ENCODE data around the gene CD58. TPM values are rescaled to one million over a fixed set of nuclear protein-coding genes. Genes with fewer than 3 reads are reported as not detected.
"Not testable (repeated sequence)": the region's sequence is repeated elsewhere in the genome, so short reads cannot be mapped to it uniquely, and the experiment has no call there.

CD58 gene
- total and polyA plus RNA-seq, 4 experiments from 2014 or later: 25.2 to 61.3 (median 44.5) TPM

- H3K4me1 ChIP-seq (ENCODE audit: insufficient read depth, low read length); H3K27me3 ChIP-seq (ENCODE audit: insufficient read depth, low read length); H3K27ac Mint-ChIP-seq; H3K4me3 Mint-ChIP-seq; H3K9me3 Mint-ChIP-seq; H3K36me3 Mint-ChIP-seq; H3K27ac ChIP-seq (ENCODE audit: low read depth, low read length); H3K36me3 ChIP-seq (ENCODE audit: insufficient read depth, low read length); H3K4me3 ChIP-seq (ENCODE audit: low read length in 2 of 2); DNase-seq; intact Hi-C loops (cut with micrococcal nuclease); H3K27me3 Mint-ChIP-seq; H3K9me3 ChIP-seq (ENCODE audit: control insufficient read depth in 1 of 2, low read length in 2 of 2): not testable (repeated sequence)
- ChIA-PET CTCF (ENCODE audit: partially characterized antibody) (interaction anchor here (2.6 to 3.6 kb wide), 2 partner anchors 24 to 458 kb away, joined by 43 to 70 read pairs; no protein-coding TSS in a partner anchor), POLR2A (ENCODE audit: partially characterized antibody) (interaction anchor here (2.3 kb wide), 1 partner anchor 23 kb away, joined by 9 read pairs; no protein-coding TSS in a partner anchor)
- H3K4me1 Mint-ChIP-seq: peaks cover 0 to 13% (median 8%) of the 10 kb centered on the region in 4 donors
Measured at GRCh38 chr1:116597388-116597787, 26.6 kb upstream of the CD58 start.

DNA sequence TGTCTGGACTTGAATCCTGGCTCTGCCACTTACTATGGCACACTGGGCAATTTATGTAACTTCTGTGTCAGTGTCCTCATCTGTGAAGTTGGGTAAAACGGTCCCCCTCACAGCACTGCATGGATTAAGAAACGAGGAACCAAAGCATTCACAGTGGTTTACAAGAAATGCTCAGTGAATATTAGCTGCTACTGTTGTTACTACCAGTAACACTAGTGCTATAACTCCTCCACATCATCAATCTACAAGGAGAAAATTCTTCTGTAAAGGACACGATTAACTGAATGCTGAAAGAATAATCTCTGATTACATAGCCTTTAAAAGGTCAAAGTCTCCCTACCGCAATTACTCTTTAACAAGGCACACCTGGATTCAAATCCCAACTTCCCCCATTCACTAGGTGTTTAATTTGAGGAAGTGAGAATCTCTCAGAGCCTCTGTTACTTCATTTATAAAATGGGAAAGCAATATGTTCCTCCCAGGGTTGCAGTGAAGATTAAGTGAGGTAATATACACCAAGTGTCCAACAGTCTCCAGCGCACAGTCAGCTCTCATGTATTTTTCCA is 26.0 kb upstream of the CD58 start:
- H3K36me3 Mint-ChIP-seq; H3K27me3 ChIP-seq (ENCODE audit: insufficient read depth, low read length); H3K4me3 ChIP-seq (ENCODE audit: low read length in 2 of 2); H3K9me3 Mint-ChIP-seq; H3K27ac Mint-ChIP-seq; H3K36me3 ChIP-seq (ENCODE audit: insufficient read depth, low read length); DNase-seq; H3K27me3 Mint-ChIP-seq; H3K9me3 ChIP-seq (ENCODE audit: control insufficient read depth in 1 of 2, low read length in 2 of 2); H3K4me3 Mint-ChIP-seq; H3K4me1 ChIP-seq (ENCODE audit: insufficient read depth, low read length); H3K27ac ChIP-seq (ENCODE audit: low read depth, low read length): not testable (repeated sequence)
- ChIA-PET POLR2A (ENCODE audit: partially characterized antibody) (interaction anchor here (2.3 kb wide), 1 partner anchor 22 kb away, joined by 9 read pairs; no protein-coding TSS in a partner anchor), CTCF (ENCODE audit: partially characterized antibody) (interaction anchor here (0.7 to 3.6 kb wide), 8 partner anchors 11 to 457 kb away, joined by 3 to 70 read pairs (median 16); no protein-coding TSS in a partner anchor)
- intact Hi-C loops (cut with micrococcal nuclease): loop anchor here (1.0 kb wide), 1 partner anchor 23 kb away; no protein-coding TSS in a partner anchor
- H3K4me1 Mint-ChIP-seq: peaks cover 0 to 13% (median 8%) of the 10 kb centered on the region in 4 donors

DNA sequence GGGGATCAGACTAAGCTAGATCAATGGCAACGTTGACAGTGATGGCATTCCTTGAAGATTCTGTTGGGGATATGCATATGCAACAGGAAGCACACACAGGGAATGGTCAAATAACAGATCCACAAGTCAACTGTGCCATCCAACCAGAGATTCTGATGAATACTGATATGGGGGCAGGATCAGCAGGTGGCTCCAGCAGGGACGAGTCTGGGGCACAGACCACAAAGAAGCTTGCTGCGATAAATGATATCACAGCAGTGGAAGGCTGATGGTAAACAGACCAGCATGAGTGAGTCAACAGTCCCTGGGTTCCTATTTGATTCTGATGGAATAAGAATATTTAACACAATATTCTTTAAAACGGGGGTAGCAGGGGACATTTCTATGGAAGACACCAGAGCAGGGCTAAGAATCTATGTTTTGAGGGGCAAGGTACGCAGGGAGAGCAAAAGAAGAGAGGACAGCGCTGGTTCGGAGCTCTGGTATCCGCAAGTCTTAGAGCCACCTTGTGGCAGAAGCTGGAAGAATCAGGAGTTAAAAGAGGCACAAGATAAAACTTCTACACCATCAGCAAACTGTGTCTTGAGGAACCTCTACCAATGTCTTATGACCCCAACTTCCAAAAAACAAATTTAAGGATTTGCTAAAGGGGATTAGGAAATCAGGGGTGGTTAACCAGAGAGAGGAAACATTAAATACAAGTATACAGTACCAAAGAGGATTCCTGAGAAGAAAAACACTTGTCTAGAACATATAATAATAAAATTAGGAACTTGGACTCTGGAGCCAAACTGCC is 25.3 kb upstream of the CD58 start:
- ChIA-PET POLR2A (ENCODE audit: partially characterized antibody) (interaction anchor here (1.1 to 2.3 kb wide), 2 partner anchors 22 to 39 kb away, joined by 3 to 9 read pairs; no protein-coding TSS in a partner anchor), CTCF (ENCODE audit: partially characterized antibody) (interaction anchor here (0.7 to 3.6 kb wide), 17 partner anchors 9 to 457 kb away, joined by 3 to 70 read pairs (median 5); no protein-coding TSS in a partner anchor)
- not testable (repeated sequence) for H3K27me3 Mint-ChIP-seq; H3K27ac ChIP-seq (ENCODE audit: low read depth, low read length); H3K9me3 ChIP-seq (ENCODE audit: control insufficient read depth in 1 of 2, low read length in 2 of 2); H3K36me3 Mint-ChIP-seq; H3K36me3 ChIP-seq (ENCODE audit: insufficient read depth, low read length); H3K4me1 ChIP-seq (ENCODE audit: insufficient read depth, low read length); H3K4me3 ChIP-seq (ENCODE audit: low read length in 2 of 2); H3K27me3 ChIP-seq (ENCODE audit: insufficient read depth, low read length); H3K9me3 Mint-ChIP-seq
- Mint-ChIP-seq H3K4me1 (peaks cover 0 to 13% (median 8%) of the 10 kb centered on the region in 4 donors), H3K27ac (peak overlapping the region in 1 of 7 donors; percentile 38), H3K4me3 (peak overlapping the region; percentile 40 to 84 (median 66))
- intact Hi-C loops (cut with micrococcal nuclease): loop anchor here (1.0 kb wide), 1 partner anchor 22 kb away; no protein-coding TSS in a partner anchor
- DNase-seq: peak; percentile 37 to 48 (median 41)

GRCh38 chr1:116595065-116595840 is 24.4 kb upstream of the CD58 start:
- H3K36me3 Mint-ChIP-seq; H3K9me3 ChIP-seq (ENCODE audit: control insufficient read depth in 1 of 2, low read length in 2 of 2); H3K4me1 ChIP-seq (ENCODE audit: insufficient read depth, low read length); H3K4me3 ChIP-seq (ENCODE audit: low read length in 2 of 2); H3K9me3 Mint-ChIP-seq; DNase-seq; H3K36me3 ChIP-seq (ENCODE audit: insufficient read depth, low read length); H3K27me3 Mint-ChIP-seq; H3K27ac Mint-ChIP-seq; H3K27ac ChIP-seq (ENCODE audit: low read depth, low read length); intact Hi-C loops (cut with micrococcal nuclease); H3K27me3 ChIP-seq (ENCODE audit: insufficient read depth, low read length): not testable (repeated sequence)
- ChIA-PET CTCF (ENCODE audit: partially characterized antibody) (interaction anchor here (0.6 to 3.6 kb wide), 16 partner anchors 9 to 456 kb away, joined by 3 to 70 read pairs (median 5); no protein-coding TSS in a partner anchor), POLR2A (ENCODE audit: partially characterized antibody) (interaction anchor here (1.1 to 2.3 kb wide), 2 partner anchors 21 to 38 kb away, joined by 3 to 9 read pairs; no protein-coding TSS in a partner anchor)
- H3K4me1 Mint-ChIP-seq: peaks cover 0 to 13% (median 8%) of the 10 kb centered on the region in 4 donors
- H3K4me3 Mint-ChIP-seq: peak overlapping the region in 1 of 8 donors; percentile 20

- DNase-seq; intact Hi-C loops (cut with micrococcal nuclease); H3K4me1 ChIP-seq (ENCODE audit: insufficient read depth, low read length); H3K27ac ChIP-seq (ENCODE audit: low read depth, low read length); H3K27me3 Mint-ChIP-seq; POLR2A ChIA-PET (ENCODE audit: partially characterized antibody); H3K9me3 Mint-ChIP-seq; H3K4me3 ChIP-seq (ENCODE audit: low read length in 2 of 2); H3K9me3 ChIP-seq (ENCODE audit: control insufficient read depth in 1 of 2, low read length in 2 of 2); H3K27me3 ChIP-seq (ENCODE audit: insufficient read depth, low read length); H3K27ac Mint-ChIP-seq; H3K36me3 ChIP-seq (ENCODE audit: insufficient read depth, low read length); H3K36me3 Mint-ChIP-seq; H3K4me3 Mint-ChIP-seq: not testable (repeated sequence)
- H3K4me1 Mint-ChIP-seq: peaks cover 0 to 13% (median 8%) of the 10 kb centered on the region in 4 donors
- CTCF ChIA-PET (ENCODE audit: partially characterized antibody): interaction anchor here (1.4 to 2.9 kb wide), 3 partner anchors 8 to 455 kb away, joined by 3 to 17 read pairs (median 8); no protein-coding TSS in a partner anchor
Measured at GRCh38 chr1:116593977-116594376, 23.2 kb upstream of the CD58 start.

DNA sequence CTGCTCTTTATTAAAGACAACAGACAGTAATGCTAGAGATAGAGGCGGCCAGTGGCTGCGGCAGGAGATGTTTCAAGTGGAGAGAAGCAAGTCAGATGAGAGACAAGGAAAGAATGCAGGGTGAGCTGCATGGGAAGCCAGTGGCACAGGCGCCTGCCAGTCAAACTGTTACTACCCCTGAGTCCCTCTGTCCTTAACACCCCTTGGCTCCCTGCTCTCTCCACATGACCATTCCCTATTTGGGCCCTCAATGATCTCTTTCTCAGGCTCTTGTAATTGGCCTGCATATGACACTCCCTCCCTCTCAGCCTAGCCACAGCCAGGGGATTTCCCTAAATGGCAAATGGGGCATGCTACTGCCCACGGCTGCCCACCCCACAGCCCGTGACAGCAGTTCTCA is 22.6 kb upstream of the CD58 start:
- CTCF ChIA-PET (ENCODE audit: partially characterized antibody): interaction anchor here (1.0 to 1.4 kb wide), 2 partner anchors 108 to 455 kb away, joined by 3 read pairs; no protein-coding TSS in a partner anchor

More for the DNA sequence above, 22.6 kb upstream of the CD58 start:
- H3K27ac Mint-ChIP-seq; POLR2A ChIA-PET (ENCODE audit: partially characterized antibody); H3K27me3 ChIP-seq (ENCODE audit: insufficient read depth, low read length); H3K9me3 ChIP-seq (ENCODE audit: control insufficient read depth in 1 of 2, low read length in 2 of 2); intact Hi-C loops (cut with micrococcal nuclease); H3K4me1 ChIP-seq (ENCODE audit: insufficient read depth, low read length); H3K9me3 Mint-ChIP-seq; H3K36me3 Mint-ChIP-seq; DNase-seq; H3K4me3 ChIP-seq (ENCODE audit: low read length in 2 of 2); H3K27ac ChIP-seq (ENCODE audit: low read depth, low read length); H3K4me3 Mint-ChIP-seq; H3K36me3 ChIP-seq (ENCODE audit: insufficient read depth, low read length); H3K27me3 Mint-ChIP-seq: not testable (repeated sequence)
- peaks cover 0 to 13% (median 8%) of the 10 kb centered on the region in 4 donors for H3K4me1 Mint-ChIP-seq

Data from CD4-positive, alpha-beta memory T cell (primary cell).